ENCODE results near the gene IRF2BP1.

Gene IRF2BP1

GRCh38 chr19:45879971-45880370 lies 6.0 kb downstream of the IRF2BP1 start:
- Histone ChIP-seq H3F3A (ENCODE audit: insufficient read depth, low read length) (peaks cover 5% of the 10 kb centered on the region), H3K9ac (ENCODE audit: low read length) (no peak overlapping the region), H3K79me2 (ENCODE audit: low read length) (peaks cover 14% of the 10 kb centered on the region), H3K36me3 (replicated peaks; ENCODE audit: insufficient read depth, low read length) (no peaks in the 10 kb centered on the region), H3K9me2 (replicated peaks; ENCODE audit: insufficient read depth, low read length) (no peaks in the 10 kb centered on the region), H3K4me3 (ENCODE audit: low read length) (no peak overlapping the region), H3K4me2 (ENCODE audit: low read depth, low read length) (no peak overlapping the region), H3K27ac (ENCODE audit: low read length) (no peak overlapping the region), H3K9me3 (replicated peaks; ENCODE audit: insufficient read depth, low read length) (no peaks in the 10 kb centered on the region), H2AFZ (ENCODE audit: low read length) (no peak overlapping the region), H3K27me3 (replicated peaks; ENCODE audit: insufficient read depth, low read length) (peaks cover 27% of the 10 kb centered on the region), H3K4me1 (ENCODE audit: low read length) (peaks cover 21% of the 10 kb centered on the region), H4K20me1 (ENCODE audit: insufficient read depth, low read length) (no peaks in the 10 kb centered on the region)
- no peak for DNase-seq
- TF ChIP-seq EZH2 (optimal IDR thresholded peaks at IDR 0.05; ENCODE audit: low read depth, low read length), result no peak
- no peak for TF ChIP-seq EZH2phosphoT487 (IDR thresholded peaks at IDR 0.05; ENCODE audit: low read length)
- TF ChIP-seq, protein P1, sequence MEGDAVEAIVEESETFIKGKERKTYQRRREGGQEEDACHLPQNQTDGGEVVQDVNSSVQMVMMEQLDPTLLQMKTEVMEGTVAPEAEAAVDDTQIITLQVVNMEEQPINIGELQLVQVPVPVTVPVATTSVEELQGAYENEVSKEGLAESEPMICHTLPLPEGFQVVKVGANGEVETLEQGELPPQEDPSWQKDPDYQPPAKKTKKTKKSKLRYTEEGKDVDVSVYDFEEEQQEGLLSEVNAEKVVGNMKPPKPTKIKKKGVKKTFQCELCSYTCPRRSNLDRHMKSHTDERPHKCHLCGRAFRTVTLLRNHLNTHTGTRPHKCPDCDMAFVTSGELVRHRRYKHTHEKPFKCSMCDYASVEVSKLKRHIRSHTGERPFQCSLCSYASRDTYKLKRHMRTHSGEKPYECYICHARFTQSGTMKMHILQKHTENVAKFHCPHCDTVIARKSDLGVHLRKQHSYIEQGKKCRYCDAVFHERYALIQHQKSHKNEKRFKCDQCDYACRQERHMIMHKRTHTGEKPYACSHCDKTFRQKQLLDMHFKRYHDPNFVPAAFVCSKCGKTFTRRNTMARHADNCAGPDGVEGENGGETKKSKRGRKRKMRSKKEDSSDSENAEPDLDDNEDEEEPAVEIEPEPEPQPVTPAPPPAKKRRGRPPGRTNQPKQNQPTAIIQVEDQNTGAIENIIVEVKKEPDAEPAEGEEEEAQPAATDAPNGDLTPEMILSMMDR (IDR thresholded peaks at IDR 0.05; ENCODE audit: low read length), result no peak

- Histone ChIP-seq H3K4me3 (ENCODE audit: low read length) (no peak overlapping the region), H3K4me1 (ENCODE audit: low read length) (peaks cover 21% of the 10 kb centered on the region), H3K36me3 (replicated peaks; ENCODE audit: insufficient read depth, low read length) (no peaks in the 10 kb centered on the region), H3F3A (ENCODE audit: insufficient read depth, low read length) (peaks cover 5% of the 10 kb centered on the region), H3K9ac (ENCODE audit: low read length) (no peak overlapping the region), H3K4me2 (ENCODE audit: low read depth, low read length) (no peak overlapping the region), H3K27ac (ENCODE audit: low read length) (no peak overlapping the region), H3K79me2 (ENCODE audit: low read length) (peaks cover 5% of the 10 kb centered on the region; the same call in 1 of the 2 replicates), H2AFZ (ENCODE audit: low read length) (no peak overlapping the region), H3K9me3 (replicated peaks; ENCODE audit: insufficient read depth, low read length) (no peaks in the 10 kb centered on the region), H4K20me1 (ENCODE audit: insufficient read depth, low read length) (no peaks in the 10 kb centered on the region), H3K27me3 (replicated peaks; ENCODE audit: insufficient read depth, low read length) (peaks cover 34% of the 10 kb centered on the region), H3K9me2 (replicated peaks; ENCODE audit: insufficient read depth, low read length) (no peaks in the 10 kb centered on the region)
- TF ChIP-seq EZH2phosphoT487 (IDR thresholded peaks at IDR 0.05; ENCODE audit: low read length) (no peak), EZH2 (optimal IDR thresholded peaks at IDR 0.05; ENCODE audit: low read depth, low read length) (no peak)
- TF ChIP-seq, protein P1 (IDR thresholded peaks at IDR 0.05; ENCODE audit: low read length), result no peak
- no peak for DNase-seq
Observed at GRCh38 chr19:45879055-45879454, 6.9 kb downstream of the IRF2BP1 start.

GRCh38 chr19:45878043-45878794 lies 7.7 kb downstream of the IRF2BP1 start:
- H3K9me3 ChIP-seq (replicated peaks; ENCODE audit: insufficient read depth, low read length), result no peaks in the 10 kb centered on the region
- H3K27ac ChIP-seq (ENCODE audit: low read length), result no peak overlapping the region
- no peaks in the 10 kb centered on the region for H3K79me2 ChIP-seq (ENCODE audit: low read length)
- peaks cover 3% of the 10 kb centered on the region; the same call in 1 of the 2 replicates for H3F3A ChIP-seq (ENCODE audit: insufficient read depth, low read length)
- H3K4me2 ChIP-seq (ENCODE audit: low read depth, low read length), result no peak overlapping the region
- H3K9me2 ChIP-seq (replicated peaks; ENCODE audit: insufficient read depth, low read length), result no peaks in the 10 kb centered on the region
- H3K27me3 ChIP-seq (replicated peaks; ENCODE audit: insufficient read depth, low read length), result peaks cover 42% of the 10 kb centered on the region
- H3K4me3 ChIP-seq (ENCODE audit: low read length), result no peak overlapping the region
- no peak for DNase-seq
- TF ChIP-seq EZH2phosphoT487 (IDR thresholded peaks at IDR 0.05; ENCODE audit: low read length) (no peak), EZH2 (optimal IDR thresholded peaks at IDR 0.05; ENCODE audit: low read depth, low read length) (no peak)
- TF ChIP-seq, protein P1 (IDR thresholded peaks at IDR 0.05; ENCODE audit: low read length), result no peak
- no peaks in the 10 kb centered on the region for H4K20me1 ChIP-seq (ENCODE audit: insufficient read depth, low read length)
- H3K4me1 ChIP-seq (ENCODE audit: low read length), result peaks cover 17% of the 10 kb centered on the region
- H2AFZ ChIP-seq (ENCODE audit: low read length), result no peak overlapping the region
- no peak overlapping the region for H3K9ac ChIP-seq (ENCODE audit: low read length)
- H3K36me3 ChIP-seq (replicated peaks; ENCODE audit: insufficient read depth, low read length), result no peaks in the 10 kb centered on the region
